H1 (cell line): ENCODE data around the gene BRME1. TPM values are rescaled to one million over a fixed set of nuclear protein-coding genes. Genes with fewer than 3 reads are reported as not detected.

Experiments used
- CTCF ChIA-PET: fragments of 300-600 bp; sonication (Branson Sonifier 250); formaldehyde crosslinking; loops from one replicate; lab custom pipeline; 2021; ENCODE audit not compliant: partially characterized antibody; lab: Charles Lee
- POLR2A ChIA-PET: fragments of 300-600 bp; sonication (Branson Sonifier 250); formaldehyde crosslinking; loops from one replicate; lab custom pipeline; 2021; ENCODE audit warnings: inconsistent platforms; ENCODE audit not compliant: partially characterized antibody; lab: Charles Lee
- DNase-seq, 2 experiments: peaks; one replicate each; pipeline versions ENCODE4 v3.0.0 to v3.0.0-alpha.2; 2010 to 2022; ENCODE audit warnings: low spot score in 2 of 2, low read depth in 1 of 2, mixed read lengths in 1 of 2
- FAIRE-seq: peaks from 2 replicates; lab custom pipeline; 2011; peaks lifted over from hg19 to GRCh38; lab: Jason Lieb, UNC
- H2AFZ ChIP-seq: 2 replicates; pipeline ENCODE4 v1.8.1; 2012; ENCODE audit warnings: low read length, inconsistent platforms
- H2AK5ac ChIP-seq: 2 replicates; pipeline ENCODE4 v1.6.1; 2013; ENCODE audit warnings: low read depth, low read length
- H2BK120ac ChIP-seq: replicated peaks from 2 replicates; pipeline ENCODE3; 2013; ENCODE audit warnings: low read depth, low read length, inconsistent platforms
- H2BK12ac ChIP-seq: 2 replicates; pipeline ENCODE4 v1.6.1; 2013; ENCODE audit warnings: low read depth, low read length
- H2BK15ac ChIP-seq: 2 replicates; pipeline ENCODE4 v1.6.1; 2013; ENCODE audit warnings: low read length
- H2BK20ac ChIP-seq: 2 replicates; pipeline ENCODE4 v1.6.1; 2013; ENCODE audit warnings: low read length
- H2BK5ac ChIP-seq: 2 replicates; pipeline ENCODE4 v1.6.1; 2013; ENCODE audit warnings: low read depth, low read length
- H3K14ac ChIP-seq: 2 replicates; pipeline ENCODE4 v1.6.1; 2013; ENCODE audit warnings: inconsistent platforms; ENCODE audit not compliant: insufficient read length
- H3K18ac ChIP-seq: 2 replicates; pipeline ENCODE4 v1.6.1; 2013; ENCODE audit warnings: low read length; ENCODE audit errors: extremely low read depth
- H3K23ac ChIP-seq: 2 replicates; pipeline ENCODE4 v1.6.1; 2013; ENCODE audit warnings: inconsistent platforms; ENCODE audit not compliant: insufficient read length
- H3K23me2 ChIP-seq: 2 replicates; pipeline ENCODE4 v1.6.1; 2013; ENCODE audit warnings: low read depth, low read length
- H3K27ac ChIP-seq: 2 replicates; pipeline ENCODE4 v1.6.1; 2011; ENCODE audit warnings: low read depth, low read length, inconsistent platforms
- H3K27me3 ChIP-seq, 4 experiments: replicated peaks in 1 of 4; 1 replicate in 1 of 4; 2 replicates in 3 of 4; pipeline versions ENCODE4 v1.6.1 to v1.8.1; 2011 to 2013; ENCODE audit warnings: low read length in 3 of 4, mild to moderate bottlenecking in 3 of 4, inconsistent platforms in 2 of 4, mixed read lengths in 2 of 4, moderate library complexity in 1 of 4; ENCODE audit not compliant: control insufficient read depth in 3 of 4, insufficient read depth in 3 of 4; ENCODE audit errors: extremely low read depth in 1 of 4
- H3K36me3 ChIP-seq, 4 experiments: 2 replicates each; pipeline versions ENCODE4 v1.6.1 to v1.8.1; 2011 to 2013; ENCODE audit warnings: mild to moderate bottlenecking in 4 of 4, low read length in 3 of 4, moderate library complexity in 2 of 4, control low read depth in 1 of 4, inconsistent platforms in 1 of 4; ENCODE audit not compliant: insufficient read depth in 4 of 4, control insufficient read depth in 2 of 4
- H3K4ac ChIP-seq: replicated peaks from 2 replicates; pipeline ENCODE3; 2013; ENCODE audit warnings: low read length, low read depth, mixed read lengths, inconsistent platforms; ENCODE audit not compliant: insufficient read length
- H3K4me1 ChIP-seq, 4 experiments: replicated peaks in 1 of 4; 1 replicate in 1 of 4; 2 replicates in 3 of 4; pipeline versions ENCODE4 v1.6.1 to v1.8.1; 2011 to 2013; ENCODE audit warnings: low read length in 3 of 4, inconsistent platforms in 2 of 4, mixed read lengths in 1 of 4; ENCODE audit not compliant: insufficient read depth in 4 of 4, control insufficient read depth in 3 of 4
- H3K4me2 ChIP-seq, 2 experiments: 2 replicates each; pipeline versions ENCODE4 v1.6.1 to v1.8.1; 2011 to 2013; ENCODE audit warnings: low read depth in 2 of 2, low read length in 2 of 2, control low read depth in 1 of 2, inconsistent platforms in 1 of 2, mild to moderate bottlenecking in 1 of 2; ENCODE audit not compliant: insufficient read depth in 1 of 2
- H3K4me3 ChIP-seq, 4 experiments: fragments of 200-600, 300-600 bp in 1 of 4; sonication (generic), shearing (Covaris generic), sonication (Bioruptor Twin) in 1 of 4; 2 replicates each; pipeline versions ENCODE4 v1.5.1 to v1.8.1; 2011 to 2016; ENCODE audit warnings: low read length in 4 of 4, low read depth in 3 of 4, control low read depth in 2 of 4, inconsistent platforms in 2 of 4, mild to moderate bottlenecking in 2 of 4, mixed read lengths in 1 of 4, moderate library complexity in 1 of 4; ENCODE audit not compliant: insufficient read depth in 2 of 4; ENCODE audit errors: extremely low read depth in 1 of 4
- H3K56ac ChIP-seq: replicated peaks from 2 replicates; pipeline ENCODE3; 2013; ENCODE audit warnings: low read depth, mild to moderate bottlenecking, mixed read lengths, low read length, inconsistent platforms; ENCODE audit not compliant: insufficient read length
- H3K79me1 ChIP-seq: 2 replicates; pipeline ENCODE4 v1.6.1; 2013; ENCODE audit warnings: low read depth, low read length, control low read depth
- H3K79me2 ChIP-seq, 2 experiments: 2 replicates each; pipeline versions ENCODE4 v1.6.1 to v1.8.1; 2012 to 2013; ENCODE audit warnings: low read length in 2 of 2, mild to moderate bottlenecking in 2 of 2, inconsistent platforms in 1 of 2; ENCODE audit not compliant: insufficient read depth in 2 of 2, control insufficient read depth in 1 of 2
- H3K9ac ChIP-seq, 4 experiments: replicated peaks in 1 of 4; 1 replicate in 1 of 4; 2 replicates in 3 of 4; pipeline versions ENCODE4 v1.6.1 to v1.8.1; 2011 to 2013; ENCODE audit warnings: low read depth in 3 of 4, low read length in 3 of 4, control low read depth in 2 of 4, mild to moderate bottlenecking in 2 of 4, moderate library complexity in 2 of 4, inconsistent platforms in 1 of 4; ENCODE audit errors: extremely low read depth in 1 of 4
- H3K9me3 ChIP-seq, 2 experiments: 2 replicates each; pipeline versions ENCODE4 v1.6.1 to v1.8.1; 2012 to 2013; ENCODE audit warnings: mild to moderate bottlenecking in 2 of 2, moderate library complexity in 2 of 2, control low read depth in 1 of 2, inconsistent platforms in 1 of 2, low read depth in 1 of 2, low read length in 1 of 2, mixed read lengths in 1 of 2; ENCODE audit not compliant: insufficient read depth in 2 of 2
- H4K20me1 ChIP-seq, 2 experiments: replicated peaks in 1 of 2; 2 replicates each; pipeline versions ENCODE3 to v1.8.1; 2011 to 2013; ENCODE audit warnings: inconsistent platforms in 2 of 2, low read length in 2 of 2, mild to moderate bottlenecking in 1 of 2; ENCODE audit not compliant: insufficient read depth in 2 of 2, control insufficient read depth in 1 of 2
- H4K5ac ChIP-seq: 2 replicates; pipeline ENCODE4 v1.6.1; 2013; ENCODE audit warnings: low read length, low read depth, mixed read lengths, inconsistent platforms; ENCODE audit not compliant: insufficient read length
- H4K8ac ChIP-seq: 2 replicates; pipeline ENCODE4 v1.8.0; 2013; ENCODE audit warnings: mild to moderate bottlenecking, moderate library complexity, low read length, inconsistent platforms; ENCODE audit not compliant: insufficient read depth; ENCODE audit errors: extremely low read depth
- H4K91ac ChIP-seq: replicated peaks from 2 replicates; pipeline ENCODE3; 2013; ENCODE audit warnings: low read length, mixed read lengths, inconsistent platforms; ENCODE audit not compliant: insufficient read length
- ATF3 ChIP-seq: IDR thresholded peaks from 2 replicates; pipeline ENCODE4 v1.6.1; 2011; ENCODE audit warnings: low read depth, mild to moderate bottlenecking, low read length; ENCODE audit not compliant: insufficient read depth
- EZH2 ChIP-seq: fragments of 200-600 bp; sonication (generic); IDR thresholded peaks from 2 replicates; pipeline ENCODE4 v1.7.1; 2012; ENCODE audit warnings: low read depth, mild to moderate bottlenecking, moderate library complexity, low read length, inconsistent platforms; ENCODE audit not compliant: severe bottlenecking
- GTF2F1 ChIP-seq: IDR thresholded peaks from 2 replicates; pipeline ENCODE4 v1.6.1; 2012; ENCODE audit warnings: low read depth, low read length, improper control_type of control experiment, borderline replicate concordance
- PHF8 ChIP-seq: fragments of 200-600 bp; sonication (generic); conservative IDR thresholded peaks from 2 replicates; pipeline ENCODE4 v1.7.1; 2012; ENCODE audit warnings: low read depth, mild to moderate bottlenecking, inconsistent platforms, low read length, moderate library complexity
- POLR2A ChIP-seq, 2 experiments: IDR thresholded peaks; 1 replicate in 1 of 2; 2 replicates in 1 of 2; pipeline ENCODE4 v1.6.1; 2011; ENCODE audit warnings: low read depth in 2 of 2, low read length in 2 of 2, mild to moderate bottlenecking in 2 of 2; ENCODE audit errors: control extremely low read depth in 1 of 2
- RAD21 ChIP-seq, 2 experiments: IDR thresholded peaks in 1 of 2; conservative IDR thresholded peaks in 1 of 2; 2 replicates each; pipeline ENCODE4 v1.6.1; 2011; ENCODE audit warnings: low read depth in 2 of 2, low read length in 2 of 2, improper control_type of control experiment in 1 of 2, inconsistent platforms in 1 of 2, mild to moderate bottlenecking in 1 of 2, moderate library complexity in 1 of 2
- TAF7 ChIP-seq: optimal IDR thresholded peaks from 2 replicates; pipeline ENCODE3; 2011; ENCODE audit warnings: low read depth, mild to moderate bottlenecking, inconsistent platforms, low read length, moderate library complexity, borderline replicate concordance
- WGBS, 2 experiments: shearing (Covaris generic) in 1 of 2; methylation state at CpG; one replicate each; pipeline versions ENCODE4 v1.1.6 to v1.1.7; 2013 to 2015; ENCODE audit warnings: low lambda C conversion rate in 2 of 2, mixed read lengths in 2 of 2, inconsistent platforms in 1 of 2, low coverage in 1 of 2, missing lambda C conversion rate in 1 of 2; ENCODE audit not compliant: insufficient replicate concordance in 2 of 2, insufficient coverage in 1 of 2, insufficient read length in 1 of 2; ENCODE audit errors: extremely low coverage in 1 of 2, missing lambda C conversion rate in 1 of 2; 5-methylcytosine and 5-hydroxymethylcytosine counted together
- polyA plus RNA-seq, 7 experiments: library from polyadenylated mRNA; depleted of rRNA in 3 of 7; stranded (reverse) in 5 of 7; unstranded in 2 of 7; fragments of >200 nt in 5 of 7; fragments of 200-250 nt in 2 of 7; gene quantifications; 1 replicate in 5 of 7; 2 replicates in 1 of 7; 4 replicates in 1 of 7; pipeline versions ENCODE4 v1.2.1 to v1.2.3, GENCODE V29; 2011 to 2013; ENCODE audit warnings: missing spikeins in 2 of 7, mixed read lengths in 2 of 7
- total RNA-seq: library from RNA; stranded (reverse); fragmentation: NEBNext Ultra II Directional; extraction: Animal tissue kit (Norgen Biotek cat#: 25700); gene quantifications from 2 replicates; pipeline ENCODE4 v1.2.1, GENCODE V29; 2021

The BRME1 gene
- total and polyA plus RNA-seq, 2 of the 8 experiments (the other 6 are each of a cell fraction or from before 2014, with no cell fraction given) = 4.6 to 4.7 TPM

GRCh38 chr19:13841962-13842290 lies 64.0 kb downstream of the BRME1 start:
- peaks cover 1 to 5% of the 10 kb centered on the region in 2 experiments for H4K20me1 ChIP-seq
- H3K4me1 ChIP-seq = peaks cover 0 to 42% (median 35%) of the 10 kb centered on the region in 4 experiments; a peak in 6 of 7 replicates
- no peak overlapping the region for H2AFZ ChIP-seq
- FAIRE-seq = no peak
- no peaks in the 10 kb centered on the region for H3K9me3 ChIP-seq
- H3K79me1 ChIP-seq = no peaks in the 10 kb centered on the region
- H3K79me2 ChIP-seq = peaks cover 0 to 3% of the 10 kb centered on the region in 2 experiments; a peak in 2 of 4 replicates
- peak overlapping the region; percentile 67 to 79 for H3K4me2 ChIP-seq
- no peak overlapping the region for H3K23ac ChIP-seq
- no peak overlapping the region for H2BK20ac ChIP-seq
- H3K18ac ChIP-seq = peak overlapping the region; percentile 6; the same call in 1 of the 2 replicates
- no peak overlapping the region for H3K27ac ChIP-seq
- peaks cover 10% of the 10 kb centered on the region; the same call in 1 of the 2 replicates for H3K23me2 ChIP-seq
- no peaks in the 10 kb centered on the region for H3K36me3 ChIP-seq
- H2BK5ac ChIP-seq = 0 out of 2 replicates have a peak overlapping the region, but pooled peaks have one; percentile 83
- H2BK12ac ChIP-seq = no peak overlapping the region
- CTCF ChIA-PET = interaction anchor here (1.0 to 1.7 kb wide), 7 partner anchors 10 to 53 kb away, joined by 3 to 7 read pairs (median 6); no protein-coding TSS in a partner anchor
- no peak overlapping the region for H3K4ac ChIP-seq
- peak overlapping the region; percentile 48 to 74 (median 60) for H3K4me3 ChIP-seq
- no peak overlapping the region for H2BK15ac ChIP-seq
- no peak for DNase-seq
- H2BK120ac ChIP-seq = no peak overlapping the region
- H3K9ac ChIP-seq = peak overlapping the region in 1 of 4 experiments; percentile 82; a peak in 4 of 7 replicates
- no peaks in the 10 kb centered on the region for H3K27me3 ChIP-seq
- H3K56ac ChIP-seq = no peak overlapping the region
- WGBS, 2 experiments = 31% methylated on average over 4 of the region's 11 CpGs; no CpG with 5 or more reads in 1 of the 2 experiments
- no peak overlapping the region for H4K5ac ChIP-seq
- no peak overlapping the region for H3K14ac ChIP-seq
- H4K91ac ChIP-seq = no peak overlapping the region
- peak overlapping the region; percentile 80; the same call in 1 of the 2 replicates for H4K8ac ChIP-seq
- POLR2A ChIA-PET = interaction anchor here (0.7 to 1.7 kb wide), 9 partner anchors 9 to 67 kb away, joined by 3 to 5 read pairs (median 4); no protein-coding TSS in a partner anchor
- no peak overlapping the region for H2AK5ac ChIP-seq
- no peak for TF ChIP-seq RAD21 (IDR thresholded peaks at IDR 0.05 in 1 of 2, conservative IDR thresholded peaks at IDR 0.05 in 1 of 2; ENCODE audit: low read depth in 2 of 2, low read length in 2 of 2)
- no peak for TF ChIP-seq EZH2
- no peak for TF ChIP-seq PHF8
- TF ChIP-seq GTF2F1 = no peak
- no peak for TF ChIP-seq TAF7
- TF ChIP-seq POLR2A (IDR thresholded peaks at IDR 0.05; ENCODE audit: control extremely low read depth in 1 of 2, low read depth in 2 of 2, low read length in 2 of 2) = peak in 1 of 2 experiments; percentile 37; a peak in 1 of 3 replicates
- TF ChIP-seq ATF3 = no peak
